Peyer's patch (tissue), 4 donors: ENCODE results near the gene FAM110A. TPM values are rescaled to one million over a fixed set of nuclear protein-coding genes. Genes with fewer than 3 reads are reported as not detected.
"Not testable (repeated sequence)": the region's sequence is repeated elsewhere in the genome, so short reads cannot be mapped to it uniquely, and the experiment has no call there.

Experiments
- DNase-seq, 3 donors: peaks; one replicate each; pipeline ENCODE4 v3.0.0-alpha.2; 2017 to 2019
- H3K27ac ChIP-seq, 4 donors: fragments of 200-600 bp; sonication (generic); one replicate each; pipeline ENCODE4 v1.5.1; 2016 to 2019
- H3K27me3 ChIP-seq, 2 donors: fragments of 200-600 bp; sonication (generic); one replicate each; pipeline ENCODE4 v1.5.1; 2019
- H3K36me3 ChIP-seq, 3 donors: fragments of 200-600 bp; sonication (generic); one replicate each; pipeline ENCODE4 v1.5.1; 2016 to 2019
- H3K4me1 ChIP-seq, 4 donors: fragments of 200-600 bp; sonication (generic); one replicate each; pipeline ENCODE4 v1.5.1; 2016 to 2019
- H3K4me3 ChIP-seq, 4 donors: fragments of 200-600 bp; sonication (generic); 1 replicate in 3 of 4; 2 replicates in 1 of 4; pipeline ENCODE4 v1.5.1; 2016 to 2019; ENCODE audit warnings: mild to moderate bottlenecking in 1 of 4
- H3K9me3 ChIP-seq, 4 donors: fragments of 200-600 bp; sonication (generic); one replicate each; pipeline ENCODE4 v1.5.1; 2016 to 2019; ENCODE audit warnings: mild to moderate bottlenecking in 1 of 4
- CTCF ChIP-seq, 6 experiments: fragments of 450-650 bp in 4 of 6; fragments of 200-600 bp in 2 of 6; sonication (generic) in 1 of 6; IDR thresholded peaks; one replicate each; pipeline ENCODE4 v1.5.1; 2017 to 2019; ENCODE audit warnings: antibody characterized with exemption in 6 of 6, mild to moderate bottlenecking in 3 of 6, moderate library complexity in 1 of 6
- POLR2A ChIP-seq, 2 donors: fragments of 450-650 bp; IDR thresholded peaks; one replicate each; pipeline ENCODE4 v1.5.1; 2017; ENCODE audit warnings: antibody characterized with exemption in 2 of 2, mild to moderate bottlenecking in 2 of 2, moderate library complexity in 2 of 2
- total RNA-seq, 4 donors: library from RNA; depleted of rRNA; stranded (reverse); fragments of >200 nt; gene quantifications; one replicate each; pipeline ENCODE4 v1.1.0, GENCODE V29; 2016

Gene FAM110A
- total RNA-seq, 4 donors from 2014 or later = 5.1 to 15.7 (median 12.7) TPM

- Histone ChIP-seq H3K36me3 (no peaks in the 10 kb centered on the region), H3K27me3 (no peaks in the 10 kb centered on the region), H3K4me3 (peak overlapping the region; percentile 1 to 54 (median 48)), H3K27ac (peak overlapping the region; percentile 9 to 78 (median 28)), H3K4me1 (peaks cover 4 to 49% (median 13%) of the 10 kb centered on the region in 4 donors), H3K9me3 (no peaks in the 10 kb centered on the region)
- DNase-seq = no peak
- TF ChIP-seq POLR2A (IDR thresholded peaks at IDR 0.05) (no peak), CTCF (IDR thresholded peaks at IDR 0.05) (no peak)
Measured at GRCh38 chr20:845941-846893, 12.7 kb downstream of the FAM110A start.

- Histone ChIP-seq H3K27ac (peak overlapping the region in 3 of 4 donors; percentile 9 to 78 (median 24)), H3K27me3 (no peaks in the 10 kb centered on the region), H3K4me3 (peak overlapping the region in 2 of 4 donors; percentile 12 to 20), H3K4me1 (peaks cover 4 to 43% (median 8%) of the 10 kb centered on the region in 4 donors), H3K9me3 (no peaks in the 10 kb centered on the region), H3K36me3 (no peaks in the 10 kb centered on the region)
- TF ChIP-seq POLR2A (IDR thresholded peaks at IDR 0.05) (no peak), CTCF (IDR thresholded peaks at IDR 0.05) (no peak)
- peak in 2 of 3 donors; percentile 75 for DNase-seq
Measured at GRCh38 chr20:846894-847278, 13.4 kb downstream of the FAM110A start.

- Histone ChIP-seq H3K36me3 (no peaks in the 10 kb centered on the region), H3K4me3 (no peak overlapping the region), H3K4me1 (peaks cover 4 to 32% (median 7%) of the 10 kb centered on the region in 4 donors), H3K9me3 (no peaks in the 10 kb centered on the region), H3K27ac (no peak overlapping the region), H3K27me3 (no peaks in the 10 kb centered on the region)
- TF ChIP-seq POLR2A (IDR thresholded peaks at IDR 0.05) (no peak), CTCF (IDR thresholded peaks at IDR 0.05) (no peak)
- DNase-seq = no peak
Measured at GRCh38 chr20:848193-848592, 14.7 kb downstream of the FAM110A start.

- not testable (repeated sequence) for DNase-seq, H3K36me3 ChIP-seq, H3K4me3 ChIP-seq, H3K27ac ChIP-seq, H3K9me3 ChIP-seq, H3K27me3 ChIP-seq
- peaks cover 3 to 26% (median 6%) of the 10 kb centered on the region in 4 donors for H3K4me1 ChIP-seq
Measured at GRCh38 chr20:848731-849130, 15.2 kb downstream of the FAM110A start.

GRCh38 chr20:853406-853996 lies 20.0 kb downstream of the FAM110A start:
- Histone ChIP-seq H3K27ac (no peak overlapping the region), H3K4me3 (no peak overlapping the region), H3K9me3 (no peaks in the 10 kb centered on the region), H3K27me3 (no peaks in the 10 kb centered on the region), H3K36me3 (no peaks in the 10 kb centered on the region), H3K4me1 (no peaks in the 10 kb centered on the region)
- no peak for TF ChIP-seq CTCF (IDR thresholded peaks at IDR 0.05)
- no peak for TF ChIP-seq POLR2A (IDR thresholded peaks at IDR 0.05)
- DNase-seq = no peak

GRCh38 chr20:854601-855000 lies 21.1 kb downstream of the FAM110A start:
- H3K36me3 ChIP-seq = no peaks in the 10 kb centered on the region
- no peaks in the 10 kb centered on the region for H3K4me1 ChIP-seq
- TF ChIP-seq POLR2A (IDR thresholded peaks at IDR 0.05) (no peak), CTCF (IDR thresholded peaks at IDR 0.05) (no peak)
- no peak overlapping the region for H3K4me3 ChIP-seq
- no peak for DNase-seq
- H3K27ac ChIP-seq = no peak overlapping the region
- no peaks in the 10 kb centered on the region for H3K27me3 ChIP-seq
- H3K9me3 ChIP-seq = no peaks in the 10 kb centered on the region
